Effector memory CD4-positive, alpha-beta T cell (primary cell): ENCODE measurements around the gene ETNPPL.
A peak's percentile ranks its signal among the peaks of the same experiment; 100 is the strongest.

Experiments
- DNase-seq, 3 donors: peaks; one replicate each; pipeline ENCODE4 v3.0.0-alpha.2; 2020
- H3K27ac ChIP-seq: 2 replicates; pipeline ENCODE4 v1.7.0; 2013; ENCODE audit warnings: mild to moderate bottlenecking, low read length, moderate library complexity; ENCODE audit not compliant: insufficient read depth, poor library complexity, severe bottlenecking
- H3K27me3 ChIP-seq: replicated peaks from 2 replicates; pipeline ENCODE4 v1.7.0; 2013; ENCODE audit warnings: mild to moderate bottlenecking, low read length; ENCODE audit not compliant: insufficient read depth, control insufficient read depth, poor library complexity, severe bottlenecking
- H3K36me3 ChIP-seq: 2 replicates; pipeline ENCODE4 v1.7.0; 2013; ENCODE audit warnings: mild to moderate bottlenecking, low read length, moderate library complexity; ENCODE audit not compliant: control insufficient read depth, insufficient read depth
- H3K4me1 ChIP-seq: 2 replicates; pipeline ENCODE4 v1.7.0; 2013; ENCODE audit warnings: low read length, mild to moderate bottlenecking; ENCODE audit not compliant: control insufficient read depth, insufficient read depth, poor library complexity, severe bottlenecking
- H3K4me3 ChIP-seq: 2 replicates; pipeline ENCODE4 v1.7.0; 2013; ENCODE audit warnings: low read length, low read depth, mild to moderate bottlenecking; ENCODE audit not compliant: insufficient read depth, poor library complexity, severe bottlenecking
- H3K9me3 ChIP-seq: 2 replicates; pipeline ENCODE4 v1.7.0; 2013; ENCODE audit warnings: mild to moderate bottlenecking, low read length, moderate library complexity; ENCODE audit not compliant: control insufficient read depth
- total RNA-seq, 3 donors: gene quantifications; one replicate each; lab custom pipeline; 2026; lab: John Stamatoyannopoulos, UW

Gene ETNPPL
- 0 reads per million in 3 donors for total RNA-seq

GRCh38 chr4:108762559-108763225 lies at the start of gene ETNPPL:
TSS of gene ETNPPL (minus strand) at chr4:108763053. CDS start at chr4:108762898, 155 bp downstream.
- no peak for DNase-seq

GRCh38 chr4:108811486-108811885 lies 48.6 kb upstream of the ETNPPL start:
- Histone ChIP-seq H3K27me3 (no peaks in the 10 kb centered on the region), H3K4me3 (no peak overlapping the region), H3K4me1 (no peaks in the 10 kb centered on the region), H3K27ac (no peak overlapping the region), H3K9me3 (no peaks in the 10 kb centered on the region), H3K36me3 (no peaks in the 10 kb centered on the region)
- no peak for DNase-seq

More at GRCh38 chr4:108762559-108763225, at the start of gene ETNPPL:
- Histone ChIP-seq H3K36me3 (no peaks in the 10 kb centered on the region), H3K4me1 (no peaks in the 10 kb centered on the region), H3K27me3 (peaks cover 10% of the 10 kb centered on the region), H3K27ac (no peak within 1 kb of the TSS), H3K9me3 (no peaks in the 10 kb centered on the region), H3K4me3 (peak within 1 kb of the TSS; percentile 63)

GRCh38 chr4:108810087-108810486 lies 47.2 kb upstream of the ETNPPL start:
- H3K27ac ChIP-seq = no peak overlapping the region
- no peaks in the 10 kb centered on the region for H3K4me1 ChIP-seq

GRCh38 chr4:108804648-108805273 lies 41.9 kb upstream of the ETNPPL start:
- no peak overlapping the region for H3K27ac ChIP-seq
- H3K4me3 ChIP-seq = no peak overlapping the region
- no peak for DNase-seq
- no peaks in the 10 kb centered on the region for H3K4me1 ChIP-seq
- H3K27me3 ChIP-seq = no peaks in the 10 kb centered on the region
- no peaks in the 10 kb centered on the region for H3K36me3 ChIP-seq
- H3K9me3 ChIP-seq = no peaks in the 10 kb centered on the region

More at GRCh38 chr4:108810087-108810486, 47.2 kb upstream of the ETNPPL start:
- no peak for DNase-seq
- Histone ChIP-seq H3K27me3 (no peaks in the 10 kb centered on the region), H3K9me3 (no peaks in the 10 kb centered on the region), H3K36me3 (no peaks in the 10 kb centered on the region), H3K4me3 (no peak overlapping the region)

GRCh38 chr4:108799306-108799705 lies 36.5 kb upstream of the ETNPPL start:
- H3K27me3 ChIP-seq = no peaks in the 10 kb centered on the region
- DNase-seq = no peak
- no peak overlapping the region for H3K27ac ChIP-seq
- H3K9me3 ChIP-seq = no peaks in the 10 kb centered on the region
- H3K36me3 ChIP-seq = no peaks in the 10 kb centered on the region
- no peak overlapping the region for H3K4me3 ChIP-seq
- H3K4me1 ChIP-seq = no peaks in the 10 kb centered on the region

- no peaks in the 10 kb centered on the region for H3K9me3 ChIP-seq
- no peak overlapping the region for H3K27ac ChIP-seq
- no peak for DNase-seq
- no peaks in the 10 kb centered on the region for H3K27me3 ChIP-seq
- H3K4me3 ChIP-seq = no peak overlapping the region
- no peaks in the 10 kb centered on the region for H3K4me1 ChIP-seq
- no peaks in the 10 kb centered on the region for H3K36me3 ChIP-seq
Measured at GRCh38 chr4:108796173-108796572, 33.3 kb upstream of the ETNPPL start.

GRCh38 chr4:108795733-108796132 lies 32.9 kb upstream of the ETNPPL start:
- Histone ChIP-seq H3K4me1 (no peaks in the 10 kb centered on the region), H3K27me3 (no peaks in the 10 kb centered on the region), H3K9me3 (no peaks in the 10 kb centered on the region), H3K4me3 (no peak overlapping the region), H3K36me3 (no peaks in the 10 kb centered on the region), H3K27ac (no peak overlapping the region)
- DNase-seq = no peak

GRCh38 chr4:108794136-108794535 lies 31.3 kb upstream of the ETNPPL start:
- Histone ChIP-seq H3K4me1 (no peaks in the 10 kb centered on the region), H3K36me3 (no peaks in the 10 kb centered on the region), H3K9me3 (no peaks in the 10 kb centered on the region), H3K27me3 (no peaks in the 10 kb centered on the region), H3K4me3 (no peak overlapping the region), H3K27ac (no peak overlapping the region)
- DNase-seq = no peak

- Histone ChIP-seq H3K27me3 (no peaks in the 10 kb centered on the region), H3K36me3 (no peaks in the 10 kb centered on the region), H3K27ac (no peak overlapping the region), H3K4me3 (no peak overlapping the region), H3K4me1 (no peaks in the 10 kb centered on the region), H3K9me3 (no peaks in the 10 kb centered on the region)
- DNase-seq = no peak
Measured at GRCh38 chr4:108793415-108793814, 30.6 kb upstream of the ETNPPL start.

GRCh38 chr4:108788731-108789130 lies 25.9 kb upstream of the ETNPPL start:
- Histone ChIP-seq H3K27ac (no peak overlapping the region), H3K4me1 (no peaks in the 10 kb centered on the region), H3K4me3 (no peak overlapping the region)

More at GRCh38 chr4:108788731-108789130, 25.9 kb upstream of the ETNPPL start:
- H3K9me3 ChIP-seq = no peaks in the 10 kb centered on the region
- H3K27me3 ChIP-seq = no peaks in the 10 kb centered on the region
- no peaks in the 10 kb centered on the region for H3K36me3 ChIP-seq
- no peak for DNase-seq
